Stimulated activated CD4-positive, alpha-beta T cell treated with anti-CD3 and anti-CD28 coated beads, TNF-alpha, amount 100 ng/mL, for 1 hour (primary cell): ENCODE results near the gene UBE2E2.

Source experiments
- DNase-seq, 3 donors: peaks; one replicate each; pipeline ENCODE4 v3.0.0-alpha.2; 2020; ENCODE audit warnings: low read depth in 3 of 3, low spot score in 1 of 3

The UBE2E2 gene

DNA sequence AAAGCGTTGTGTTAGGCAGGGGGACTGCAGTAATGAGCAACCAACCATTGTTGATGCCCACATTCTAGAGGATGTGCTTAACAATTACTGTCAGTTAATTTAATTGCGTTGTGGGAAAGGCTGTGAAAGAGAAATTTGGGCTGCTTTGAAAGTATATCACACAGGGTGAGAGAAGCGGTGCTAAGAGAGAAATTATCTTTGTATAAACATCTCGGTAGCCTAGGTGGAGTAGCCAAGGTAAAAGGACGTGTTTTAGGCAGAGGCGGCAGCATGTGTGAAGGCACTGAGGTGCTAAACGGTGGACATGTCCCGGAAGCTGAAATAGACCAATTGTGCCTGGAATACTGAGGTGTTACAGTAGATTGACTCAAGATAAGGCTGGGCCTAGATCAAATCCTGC, 71.9 kb downstream of the UBE2E2 start:
- DNase-seq, result no peak

DNA sequence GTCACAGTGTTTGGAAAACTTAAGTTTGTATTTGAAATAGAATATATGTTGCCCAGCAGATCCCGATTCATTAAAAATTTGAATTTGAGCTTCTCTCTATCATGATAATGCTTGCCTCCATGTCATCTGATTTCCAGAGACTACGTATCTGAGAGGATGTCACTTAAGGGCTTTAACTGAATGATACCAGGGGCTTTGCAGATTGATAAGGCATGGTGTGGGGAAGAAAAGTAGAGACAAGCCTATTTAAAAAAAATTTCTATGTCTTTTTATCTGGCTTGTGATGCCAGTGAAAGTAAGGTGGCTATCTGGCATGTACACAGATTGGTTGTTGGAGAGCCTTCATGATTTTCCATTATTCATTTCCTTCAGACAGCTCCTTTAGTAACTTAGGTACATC, 72.7 kb downstream of the UBE2E2 start:
- no peak for DNase-seq

DNA sequence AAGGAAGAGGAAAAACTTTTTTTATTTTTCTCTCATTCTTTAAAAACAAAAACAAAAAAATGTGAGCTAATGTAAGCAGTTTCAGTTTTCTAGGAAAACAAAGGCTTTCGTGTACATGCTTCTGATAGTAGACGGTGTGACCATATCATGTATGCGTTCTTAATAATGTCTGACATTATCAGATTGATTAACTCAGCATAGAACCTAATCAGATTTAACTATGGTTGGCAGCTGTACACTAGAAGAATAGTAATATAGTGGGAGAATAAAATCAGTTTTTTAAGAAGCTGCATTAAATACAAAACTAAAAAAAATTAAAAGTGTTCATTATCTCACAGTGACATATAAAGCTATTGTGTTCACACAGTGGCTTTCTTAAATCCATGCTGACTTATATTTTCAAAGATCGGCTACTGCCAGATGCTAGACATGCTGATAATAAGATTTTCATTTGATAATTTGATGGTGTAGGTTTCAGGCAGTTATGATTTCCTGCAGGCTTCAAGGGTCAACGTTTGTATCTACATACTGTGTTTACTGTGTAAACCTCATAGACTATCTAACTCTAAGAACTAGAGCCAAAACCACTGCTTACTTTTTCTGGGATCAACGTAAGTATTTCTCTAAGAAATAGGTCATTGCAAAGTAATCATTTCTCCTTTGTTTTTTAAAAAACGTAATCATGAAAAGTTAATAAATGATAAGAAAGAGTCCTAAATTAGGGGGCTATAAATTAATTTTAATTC, 74.0 kb downstream of the UBE2E2 start:
- no peak for DNase-seq

DNA sequence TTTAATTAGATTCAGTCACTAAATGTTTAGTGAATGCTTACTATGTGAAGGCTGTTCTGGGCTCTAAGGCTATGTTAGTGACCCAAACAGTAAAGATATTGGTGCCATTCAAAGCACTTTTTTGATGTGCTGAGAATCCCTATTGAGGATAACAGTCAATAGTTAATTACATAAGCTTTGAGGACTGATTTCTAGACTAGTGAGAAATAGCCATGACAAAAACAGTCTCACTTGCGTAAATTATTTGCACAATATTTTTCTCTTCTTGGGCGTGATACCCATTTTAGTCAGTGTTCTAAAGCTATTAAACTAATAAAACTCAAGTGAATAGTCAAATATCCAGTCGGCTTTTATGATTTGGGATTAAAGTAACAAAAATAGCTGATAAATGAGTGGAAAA, 74.6 kb downstream of the UBE2E2 start:
- no peak for DNase-seq

DNA sequence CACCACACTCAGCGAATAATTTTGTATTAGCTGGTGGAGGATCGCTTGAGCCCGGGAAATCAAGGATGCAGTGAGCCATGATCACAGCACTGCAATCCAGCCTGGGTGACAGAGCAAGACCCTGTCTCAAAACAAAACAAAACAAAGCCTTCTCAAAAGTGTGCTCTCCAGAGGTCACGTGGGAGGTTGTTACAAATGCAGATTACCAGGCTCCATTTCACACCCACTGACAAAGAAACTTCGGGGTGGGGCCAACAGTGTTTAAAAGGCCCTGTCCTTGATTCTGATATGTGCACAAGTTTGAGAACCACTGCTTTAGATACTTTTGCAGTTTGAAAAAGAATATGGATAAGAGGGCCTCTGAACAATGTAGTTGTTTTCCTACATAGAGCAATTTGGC, 80.5 kb downstream of the UBE2E2 start:
- no peak for DNase-seq

DNA sequence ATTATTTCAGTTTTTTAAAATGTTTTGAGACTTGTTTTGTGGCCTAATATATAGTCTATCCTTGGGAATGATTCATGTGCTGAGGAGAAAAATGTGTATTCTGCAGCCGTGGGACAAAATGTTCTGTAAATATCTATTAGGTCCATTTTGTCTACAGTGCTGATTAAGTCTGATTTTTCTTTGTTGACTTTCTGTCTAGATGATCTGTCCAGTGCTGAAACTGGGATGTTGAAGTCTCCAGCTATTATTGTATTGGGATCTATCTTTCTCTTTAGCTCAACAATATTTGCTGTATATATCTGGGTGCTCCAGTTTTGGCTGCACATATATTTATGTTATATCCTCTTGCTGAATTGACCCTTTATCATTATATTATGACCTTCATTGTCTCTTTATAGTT, 85.2 kb downstream of the UBE2E2 start:
- DNase-seq, result no peak

DNA sequence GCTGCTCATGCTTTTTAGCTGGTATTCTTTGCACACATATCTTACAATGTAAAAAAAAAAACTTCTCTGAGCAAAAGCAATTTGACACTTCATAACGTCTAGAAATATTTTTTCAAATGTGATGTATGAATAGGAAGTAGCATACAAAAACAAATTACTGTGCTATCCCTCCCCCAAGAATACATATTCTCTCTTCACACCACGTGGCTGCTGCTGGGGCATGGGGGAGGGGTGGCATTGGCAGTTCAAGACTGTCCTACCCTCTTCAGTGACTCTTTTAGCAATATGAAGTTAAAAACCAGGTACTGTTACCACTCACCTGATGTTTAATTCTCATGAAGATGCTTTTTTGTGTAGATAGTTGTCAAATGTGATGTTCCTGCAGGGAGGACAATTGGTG, 85.6 kb downstream of the UBE2E2 start:
- DNase-seq, result no peak

DNA sequence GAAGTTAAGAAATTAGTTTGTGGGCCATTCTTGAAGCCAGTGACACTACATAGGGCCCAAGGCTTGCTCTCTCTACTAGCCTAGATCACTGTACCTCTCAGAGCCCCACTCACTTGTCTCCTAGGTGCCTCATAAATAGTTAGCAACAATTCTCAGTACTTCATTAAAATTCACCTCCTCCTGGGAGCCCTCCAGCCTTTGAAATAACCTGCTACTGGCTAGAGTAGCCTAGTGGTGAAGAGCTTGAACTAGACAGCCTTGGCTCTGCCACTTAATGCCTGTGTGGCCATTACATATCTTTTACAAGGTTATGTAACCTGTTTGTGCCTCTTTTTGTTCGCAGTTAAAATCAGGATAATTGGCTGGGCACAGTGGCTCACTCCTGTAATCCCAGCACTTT, 89.3 kb downstream of the UBE2E2 start:
- DNase-seq, result no peak

DNA sequence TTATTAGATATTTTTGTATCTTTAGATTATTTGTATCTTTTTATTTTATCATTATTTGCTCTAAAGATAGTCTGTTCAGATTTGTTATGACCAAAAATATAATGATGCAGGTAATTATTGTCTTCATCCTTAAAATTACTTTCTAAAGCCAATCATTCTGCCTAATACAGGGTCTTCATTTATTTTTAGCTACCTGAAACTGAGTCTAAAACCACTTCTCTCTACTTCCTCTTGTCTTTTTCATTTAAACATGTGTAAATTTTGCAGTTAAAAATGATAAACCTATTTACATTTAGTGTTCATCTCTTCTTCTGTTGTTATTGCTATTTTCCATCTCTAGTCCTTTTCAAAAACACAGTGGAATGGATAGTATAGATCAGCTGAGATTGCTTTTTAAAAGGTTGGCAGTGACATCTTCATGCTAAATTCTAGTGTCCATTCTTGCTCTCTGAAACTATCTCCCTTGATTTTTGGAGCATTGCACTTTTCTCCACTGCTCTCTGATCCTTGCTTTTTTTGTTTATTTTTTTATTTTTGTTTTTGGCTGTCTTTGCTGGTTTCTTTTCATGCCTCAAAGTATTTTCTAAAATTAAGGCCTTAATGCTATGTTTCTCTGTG, 91.8 kb downstream of the UBE2E2 start:
- DNase-seq, result no peak

DNA sequence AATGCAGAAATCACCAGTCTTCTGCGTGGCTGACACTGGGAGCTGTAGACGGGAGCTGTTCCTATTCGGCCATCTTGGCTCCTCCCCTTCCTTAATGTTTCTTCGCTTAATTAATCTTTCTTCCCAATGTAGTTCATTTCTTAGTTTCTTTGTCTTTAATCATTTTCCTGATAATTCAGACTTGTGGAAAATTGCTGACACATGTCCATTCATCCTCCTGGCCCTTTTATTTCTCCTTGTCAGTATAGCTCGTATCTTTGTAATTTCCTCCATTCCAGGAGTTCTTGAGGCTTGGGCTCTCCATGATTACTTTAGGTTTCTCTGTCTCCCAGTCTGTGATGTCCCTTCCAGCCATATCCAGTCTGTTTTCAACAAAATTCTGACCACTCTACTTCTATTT, 98.7 kb downstream of the UBE2E2 start:
- DNase-seq, result no peak

DNA sequence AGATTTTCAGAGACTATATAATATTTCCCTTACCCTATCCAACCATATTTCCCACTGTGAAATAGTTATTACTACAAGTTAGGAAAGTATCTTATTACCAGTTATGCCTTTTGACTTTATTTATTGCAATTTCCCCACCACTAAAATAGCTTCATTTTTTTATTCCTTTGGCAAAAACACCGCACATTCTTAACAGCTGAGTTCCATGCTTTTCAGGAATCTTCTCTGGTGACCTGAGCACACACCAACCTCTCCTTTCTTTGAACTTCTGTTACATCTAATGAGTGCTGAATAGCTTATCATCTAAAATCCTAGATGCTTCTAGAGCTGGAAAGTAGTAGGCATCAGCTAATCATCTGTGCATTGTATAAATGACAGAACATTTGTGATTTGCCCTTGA, 99.1 kb downstream of the UBE2E2 start:
- no peak for DNase-seq

DNA sequence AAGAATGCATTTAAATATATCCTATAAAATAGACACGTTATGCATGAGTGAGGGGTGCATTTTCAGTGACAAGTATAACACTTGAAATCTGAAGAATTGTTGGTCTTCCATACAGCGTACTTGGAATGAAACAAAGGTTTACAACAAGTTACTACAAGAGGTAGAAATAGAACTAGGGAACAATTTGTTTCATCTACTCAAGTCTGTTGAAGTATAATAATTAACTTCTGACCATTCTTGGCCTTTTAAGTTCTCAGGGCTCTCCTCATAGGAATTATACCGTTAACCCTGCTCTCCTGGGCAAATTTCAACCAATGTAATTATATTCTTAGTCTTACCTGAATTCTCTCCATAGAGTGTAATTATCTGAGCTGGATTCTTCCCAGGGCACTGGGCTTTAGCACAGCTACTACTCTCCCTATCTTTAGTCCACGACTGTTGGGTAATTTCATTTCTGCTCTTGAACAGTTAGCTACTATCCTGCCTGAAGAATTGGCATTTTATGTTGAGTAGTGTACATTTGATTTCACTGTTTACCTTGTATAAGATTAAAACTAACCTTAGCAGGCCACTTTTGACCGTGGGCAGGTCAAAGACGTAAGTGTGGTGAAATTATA, 100.6 kb downstream of the UBE2E2 start:
- no peak for DNase-seq

DNA sequence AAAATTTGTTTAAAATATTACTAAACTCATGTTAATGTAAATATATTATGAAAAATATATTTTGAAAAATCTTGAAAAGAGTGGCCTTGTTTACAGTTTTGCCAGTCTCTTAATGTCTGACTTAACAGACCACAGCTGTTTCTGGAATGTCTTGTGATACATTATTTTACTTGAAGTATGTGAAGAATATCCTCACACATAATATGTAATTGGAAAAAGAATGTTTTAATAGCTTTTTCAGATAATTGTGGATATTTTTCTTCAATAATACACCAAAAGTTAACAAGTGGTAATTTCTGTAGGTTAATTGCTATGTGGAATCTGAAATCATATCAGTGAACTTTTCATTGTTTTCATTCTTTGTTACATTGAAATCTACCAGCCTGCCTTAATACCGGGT, 101.3 kb downstream of the UBE2E2 start:
- DNase-seq, result no peak

DNA sequence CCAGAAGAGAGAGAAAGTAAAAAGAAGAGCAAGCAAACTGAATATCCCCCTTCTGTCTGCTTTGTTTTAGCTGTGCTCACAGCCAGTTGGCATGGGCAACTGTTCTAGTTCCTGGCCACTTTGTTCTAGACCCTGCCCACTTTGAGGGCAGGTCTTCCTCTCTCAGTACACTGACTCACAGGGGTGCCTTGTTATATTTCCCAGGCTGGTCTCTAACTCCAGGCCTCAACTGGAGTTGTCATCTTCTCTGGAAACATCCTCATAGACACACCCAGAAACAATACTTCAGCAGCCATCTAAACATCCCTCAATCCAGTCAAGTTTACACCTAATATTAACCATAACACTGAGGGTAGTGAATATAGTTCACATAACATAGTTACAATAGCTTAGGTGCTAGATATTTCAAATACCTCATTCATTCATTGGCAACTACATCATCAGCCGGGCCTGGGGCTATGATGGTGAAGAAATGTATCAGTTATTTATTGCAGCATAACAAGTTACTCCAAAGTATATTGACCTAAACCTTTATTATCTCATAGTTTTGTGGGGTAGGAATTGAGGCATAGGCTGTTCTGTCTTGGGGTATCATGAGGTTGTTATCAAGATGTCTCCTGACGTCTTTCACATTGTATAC, 106.0 kb downstream of the UBE2E2 start:
- no peak for DNase-seq

DNA sequence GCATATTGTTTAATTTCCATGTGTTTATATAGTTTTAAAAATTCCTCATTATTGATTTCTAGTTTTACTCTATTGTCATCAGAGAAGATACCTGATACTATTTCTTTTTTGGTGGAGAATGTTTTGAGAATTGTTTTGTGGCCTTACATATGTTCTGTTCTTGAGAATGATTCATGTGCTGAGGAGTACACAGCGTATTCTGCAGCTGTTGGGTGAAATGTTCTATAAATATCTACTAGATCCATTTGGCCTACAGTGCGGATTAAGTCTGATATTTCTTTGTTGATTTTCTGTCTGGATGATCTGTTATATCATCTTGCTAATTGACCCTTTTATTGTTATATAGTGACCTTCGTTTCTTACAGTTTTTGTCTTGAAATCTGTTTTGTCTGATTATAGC, 109.7 kb downstream of the UBE2E2 start:
- DNase-seq, result no peak

DNA sequence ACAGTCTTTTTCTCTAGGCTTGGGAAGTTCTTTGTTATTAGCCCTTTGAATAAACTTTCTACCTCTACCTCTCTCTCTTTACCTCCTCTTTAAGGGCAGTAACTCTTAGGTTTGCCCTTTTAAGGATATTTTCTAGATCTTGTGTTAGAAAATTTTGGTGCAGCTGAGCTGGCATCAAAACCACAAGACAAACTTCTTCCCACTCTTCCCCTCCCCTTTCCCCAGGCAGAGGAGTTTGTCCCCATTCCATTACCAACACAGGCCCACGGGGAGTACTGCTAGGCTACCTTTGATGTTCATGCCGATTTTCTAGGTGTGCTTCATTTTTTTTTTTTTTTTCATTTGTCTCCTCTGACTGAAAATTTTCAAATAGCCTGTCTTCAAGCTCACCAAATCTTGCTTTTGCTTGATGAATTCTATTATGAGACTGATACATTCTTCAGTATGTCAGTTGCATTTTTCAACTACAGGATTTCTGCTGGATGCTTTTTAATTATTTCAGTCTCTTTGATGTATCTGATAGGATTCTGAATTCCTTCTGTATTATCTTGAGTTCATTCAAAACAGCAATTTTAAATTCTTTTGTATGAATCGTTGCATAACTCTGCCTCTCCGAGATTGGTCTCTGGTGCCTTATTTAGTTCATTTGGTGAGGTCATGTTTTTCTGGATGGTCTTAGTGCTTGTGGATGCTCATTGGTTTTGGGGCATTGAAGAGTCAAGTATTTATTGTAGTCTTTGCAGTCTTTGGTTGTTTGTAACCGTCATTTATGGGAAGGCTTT, 112.0 kb downstream of the UBE2E2 start:
- no peak for DNase-seq

DNA sequence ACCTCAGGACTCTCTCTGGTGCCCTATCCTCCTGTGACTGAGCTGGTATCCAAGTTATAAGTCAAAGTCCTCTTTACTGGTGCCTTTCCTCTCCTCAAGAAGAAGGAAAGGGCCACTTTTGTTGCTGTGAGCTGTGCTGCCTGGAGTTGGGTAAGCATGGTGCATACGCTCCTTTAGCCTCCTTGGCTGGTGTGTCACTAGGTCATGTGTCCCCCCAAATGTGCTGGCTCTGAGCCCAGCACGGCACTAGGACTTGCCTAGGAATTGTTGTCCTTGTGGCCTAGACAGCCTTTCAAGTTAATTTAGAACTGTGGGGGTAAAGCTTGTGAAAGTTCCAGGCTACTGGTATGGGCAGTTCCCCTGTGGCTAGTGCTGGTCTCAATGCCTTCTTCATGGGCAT, 113.8 kb downstream of the UBE2E2 start:
- no peak for DNase-seq

DNA sequence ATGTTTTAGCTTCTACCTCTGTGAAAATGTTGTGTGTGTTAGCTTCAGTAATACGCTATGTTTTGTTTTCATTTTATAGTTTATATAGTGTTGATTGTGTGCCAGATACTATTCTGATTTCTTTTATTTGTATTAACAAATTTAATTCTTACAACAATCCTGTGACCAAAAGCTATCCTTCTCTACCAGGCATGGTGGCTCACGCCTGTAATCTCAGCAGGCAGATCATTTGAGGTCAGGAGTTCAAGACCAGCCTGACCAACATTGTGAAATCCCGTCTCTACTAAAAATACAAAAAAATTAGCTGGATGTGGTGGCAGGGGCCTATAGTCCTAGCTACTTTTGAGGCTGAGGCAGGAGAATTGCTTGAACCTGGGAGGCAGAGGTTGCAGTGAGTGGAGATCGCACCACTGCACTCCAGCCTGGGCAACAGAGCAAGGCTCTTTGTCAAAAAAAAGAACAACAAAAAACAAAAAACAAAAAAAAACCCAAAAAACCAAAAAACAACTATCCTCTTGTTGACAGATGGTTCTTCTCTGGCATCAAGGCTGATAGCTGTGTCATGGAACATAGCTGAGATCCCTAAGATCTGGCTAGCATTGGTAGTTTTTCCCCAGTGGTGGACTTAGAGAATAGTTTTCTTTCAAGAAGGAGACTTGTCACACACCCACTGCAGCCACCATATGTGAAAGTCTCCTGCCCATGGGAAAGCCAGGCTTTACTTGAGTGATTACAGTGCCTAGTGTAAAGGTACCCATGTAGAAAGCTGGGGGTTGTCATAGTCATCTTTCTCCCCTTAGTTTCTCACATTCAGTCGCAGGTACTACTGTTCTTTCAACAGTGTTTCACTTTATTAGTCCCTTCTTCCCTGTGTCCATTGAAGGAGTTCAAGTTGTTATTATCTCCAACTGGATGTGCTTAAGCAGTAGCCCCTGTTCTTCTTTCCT, 116.5 kb downstream of the UBE2E2 start:
- no peak for DNase-seq

DNA sequence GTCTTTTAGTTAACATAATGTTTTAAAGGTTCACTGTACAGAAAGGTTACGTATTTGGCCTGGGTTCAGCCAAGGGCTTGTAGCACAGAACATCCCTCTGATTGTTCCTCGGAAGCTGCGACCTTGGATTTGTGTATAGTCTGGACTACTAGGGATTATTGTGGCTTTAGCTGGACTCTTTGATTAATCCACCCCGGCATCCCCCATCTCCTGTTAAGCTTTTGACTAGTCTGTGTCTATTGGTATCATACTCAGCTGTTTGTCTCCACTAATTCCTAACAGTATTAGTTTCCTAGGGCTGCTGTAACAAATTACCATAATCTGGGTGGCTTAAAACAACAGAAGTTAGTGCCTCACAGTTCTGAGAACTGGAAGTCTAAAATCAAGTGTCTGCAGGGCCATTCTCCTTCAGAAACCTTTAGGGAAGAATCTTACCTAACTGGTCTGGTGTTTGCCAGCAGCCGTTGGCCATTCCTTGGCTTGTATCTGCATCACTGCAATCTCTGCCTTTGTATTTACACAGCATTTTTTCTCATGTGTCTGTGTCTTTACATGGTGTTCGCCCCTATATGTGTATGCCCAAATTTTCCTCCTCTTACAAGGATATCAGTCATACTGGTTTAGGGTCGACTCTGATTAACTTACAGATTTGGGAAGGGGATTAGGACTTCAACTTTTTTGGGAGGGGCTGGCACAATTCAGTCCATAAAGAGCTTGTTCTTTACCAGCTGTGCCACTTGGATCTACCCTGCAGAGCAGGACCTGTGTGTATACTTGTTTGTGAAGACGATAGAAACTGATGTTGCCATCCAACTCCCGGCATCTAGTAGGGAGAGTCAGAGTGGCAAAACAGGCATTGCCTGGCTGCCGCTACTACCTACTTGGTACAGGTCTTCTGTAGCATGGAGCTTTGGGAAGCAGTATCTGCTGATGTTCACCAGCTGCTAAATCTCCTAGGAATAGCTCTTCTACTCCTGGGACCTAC, 117.8 kb downstream of the UBE2E2 start:
- no peak for DNase-seq
